ENCODE measurements around the gene GNB1. TPM values are rescaled to one million over a fixed set of nuclear protein-coding genes. Genes with fewer than 3 reads are reported as not detected.

GNB1 gene
- total RNA-seq, 1 donor from 2014 or later = 474 TPM

DNA sequence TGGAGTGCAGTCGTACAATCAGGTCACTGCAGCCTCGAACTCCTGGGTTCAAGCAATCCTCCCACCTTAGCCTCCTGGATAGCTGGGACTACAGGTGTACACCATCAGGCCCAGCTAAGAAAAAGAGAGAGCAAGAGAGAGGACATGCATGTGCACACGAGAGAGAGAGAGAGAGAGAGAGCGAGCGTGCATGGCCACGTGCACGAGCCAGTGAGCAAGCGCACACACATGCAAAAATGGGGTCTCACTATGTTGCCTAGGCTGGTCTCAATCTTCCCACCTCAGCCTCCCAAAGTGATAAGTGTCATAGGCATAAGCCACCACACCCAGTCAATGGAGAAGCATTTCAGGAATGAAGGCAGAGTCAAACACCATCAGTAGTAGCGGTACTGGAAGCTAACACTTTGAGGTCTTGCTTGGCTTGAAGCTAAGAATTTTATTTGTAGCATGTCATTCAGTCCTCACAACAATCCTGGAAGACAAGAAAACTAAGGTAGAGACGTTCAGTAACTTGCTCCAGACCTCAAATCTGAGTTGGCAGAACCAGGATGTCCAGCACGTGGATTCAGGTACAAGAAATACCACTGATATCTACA is 14.5 kb downstream of the GNB1 start:
- no peak overlapping the region for H3K4me3 Mint-ChIP-seq
- no peak for DNase-seq (ENCODE audit: low read depth, low spot score)
- H3K36me3 Mint-ChIP-seq (ENCODE audit: low read depth) = peaks cover 46% of the 10 kb centered on the region
- TF ChIP-seq CTCF (conservative IDR thresholded peaks at IDR 0.05) = no peak
- no peaks in the 10 kb centered on the region for H3K27me3 Mint-ChIP-seq (ENCODE audit: low read depth)
- H3K4me1 Mint-ChIP-seq = peaks cover 41% of the 10 kb centered on the region
- no peak overlapping the region for H3K27ac Mint-ChIP-seq (ENCODE audit: unreplicated experiment)
- no peaks in the 10 kb centered on the region for H3K9me3 Mint-ChIP-seq

DNA sequence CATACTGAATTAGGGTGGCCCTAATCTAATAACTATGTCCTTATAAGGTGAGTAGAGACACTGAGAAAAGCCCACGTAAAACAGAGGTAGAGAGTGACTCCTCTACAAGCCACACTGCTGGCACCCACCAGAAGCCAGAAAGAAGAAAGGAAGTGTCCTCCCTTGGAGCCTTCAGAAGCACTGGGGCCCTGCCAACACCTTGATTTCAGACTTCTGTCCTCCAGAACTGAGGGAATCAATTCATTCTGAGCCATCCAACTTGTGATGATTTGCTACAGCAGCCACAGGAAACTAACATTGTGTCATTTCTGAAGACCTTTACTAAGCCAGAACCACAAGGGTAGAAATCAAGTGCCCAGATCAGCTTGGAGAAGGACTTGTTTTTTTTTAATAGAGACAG is 15.0 kb downstream of the GNB1 start:
- Mint-ChIP-seq H3K27ac (ENCODE audit: unreplicated experiment) (no peak overlapping the region), H3K4me3 (no peak overlapping the region)

GRCh38 chr1:1874901-1875300 is 16.0 kb downstream of the GNB1 start:
- peaks cover 37% of the 10 kb centered on the region for H3K4me1 Mint-ChIP-seq
- DNase-seq (ENCODE audit: low read depth, low spot score) = no peak
- H3K4me3 Mint-ChIP-seq = no peak overlapping the region
- no peak for TF ChIP-seq CTCF (conservative IDR thresholded peaks at IDR 0.05)
- H3K27me3 Mint-ChIP-seq (ENCODE audit: low read depth) = no peaks in the 10 kb centered on the region
- H3K36me3 Mint-ChIP-seq (ENCODE audit: low read depth) = peaks cover 45% of the 10 kb centered on the region
- no peak overlapping the region for H3K27ac Mint-ChIP-seq (ENCODE audit: unreplicated experiment)
- no peaks in the 10 kb centered on the region for H3K9me3 Mint-ChIP-seq

More for the DNA sequence above, 15.0 kb downstream of the GNB1 start:
- Mint-ChIP-seq H3K27me3 (ENCODE audit: low read depth) (no peaks in the 10 kb centered on the region), H3K9me3 (no peaks in the 10 kb centered on the region), H3K36me3 (ENCODE audit: low read depth) (peaks cover 47% of the 10 kb centered on the region), H3K4me1 (peaks cover 41% of the 10 kb centered on the region)
- DNase-seq (ENCODE audit: low read depth, low spot score) = no peak
- TF ChIP-seq CTCF (conservative IDR thresholded peaks at IDR 0.05) = no peak

GRCh38 chr1:1873186-1873585 is 17.7 kb downstream of the GNB1 start:
- Mint-ChIP-seq H3K4me3 (no peak overlapping the region), H3K4me1 (peaks cover 35% of the 10 kb centered on the region), H3K9me3 (no peaks in the 10 kb centered on the region), H3K27ac (ENCODE audit: unreplicated experiment) (no peak overlapping the region), H3K36me3 (ENCODE audit: low read depth) (peaks cover 42% of the 10 kb centered on the region), H3K27me3 (ENCODE audit: low read depth) (no peaks in the 10 kb centered on the region)
- DNase-seq (ENCODE audit: low read depth, low spot score) = no peak
- TF ChIP-seq CTCF (conservative IDR thresholded peaks at IDR 0.05) = no peak

GRCh38 chr1:1872329-1872994 is 18.4 kb downstream of the GNB1 start:
- TF ChIP-seq CTCF (conservative IDR thresholded peaks at IDR 0.05) = no peak
- DNase-seq (ENCODE audit: low read depth, low spot score) = no peak
- Mint-ChIP-seq H3K4me3 (no peak overlapping the region), H3K9me3 (no peaks in the 10 kb centered on the region), H3K4me1 (peaks cover 30% of the 10 kb centered on the region), H3K36me3 (ENCODE audit: low read depth) (peaks cover 39% of the 10 kb centered on the region), H3K27me3 (ENCODE audit: low read depth) (no peaks in the 10 kb centered on the region), H3K27ac (ENCODE audit: unreplicated experiment) (peak overlapping the region; percentile 53)
